GM19043 (cell line): Measurements from ENCODE around the gene ST6GAL1.
A peak's percentile ranks its signal among the peaks of the same experiment; 100 is the strongest.
"Not testable (repeated sequence)": the region's sequence is repeated elsewhere in the genome, so short reads cannot be mapped to it uniquely, and the experiment has no call there.

ENCODE experiments used
- ATAC-seq: cut with Tn5 transposase; IDR thresholded peaks from one replicate; pipeline ENCODE4 v1.9.1; 2021; ENCODE audit warnings: low read depth; ENCODE audit not compliant: unreplicated experiment

Gene ST6GAL1

DNA sequence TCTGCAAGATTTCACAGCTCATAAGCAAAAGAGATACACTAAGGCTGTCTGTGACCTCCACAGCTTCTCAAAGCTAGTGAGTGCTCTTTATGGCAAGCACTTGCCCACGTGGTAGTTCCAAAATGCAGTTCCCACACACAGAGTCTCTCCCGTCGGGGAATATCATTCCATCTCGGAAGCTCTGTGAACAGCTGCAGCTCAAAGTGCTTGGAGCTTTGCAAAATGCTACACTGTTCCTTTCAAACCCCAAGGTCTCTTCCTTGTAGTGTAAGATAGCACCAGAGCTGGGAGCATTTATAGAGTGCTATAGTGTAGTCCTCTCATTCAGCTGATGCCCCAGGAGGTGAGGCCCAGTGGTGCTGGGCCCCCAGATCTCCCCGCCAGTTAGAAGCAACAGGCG is 36.1 kb downstream of the ST6GAL1 start:
- no peak for ATAC-seq

DNA sequence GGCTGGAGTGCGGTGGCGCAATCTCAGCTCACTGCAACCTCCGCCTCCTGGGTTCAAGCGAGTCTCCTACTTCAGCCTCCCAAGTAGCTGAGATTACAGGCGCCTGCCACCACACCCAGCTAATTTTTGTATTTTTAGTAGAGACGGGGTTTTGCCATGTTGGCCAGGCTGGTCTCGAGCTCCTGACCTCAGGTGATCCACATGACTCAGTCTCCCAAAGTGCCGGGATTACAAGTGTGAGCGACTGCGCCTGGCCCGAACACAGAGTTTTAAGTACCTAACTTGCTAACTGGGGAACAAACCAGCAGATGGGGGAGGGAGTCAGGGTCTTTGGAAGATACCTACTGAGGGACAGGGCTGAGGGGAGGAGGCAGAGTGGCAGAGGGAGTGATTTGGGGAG is 36.9 kb downstream of the ST6GAL1 start:
- ATAC-seq = not testable (repeated sequence)

DNA sequence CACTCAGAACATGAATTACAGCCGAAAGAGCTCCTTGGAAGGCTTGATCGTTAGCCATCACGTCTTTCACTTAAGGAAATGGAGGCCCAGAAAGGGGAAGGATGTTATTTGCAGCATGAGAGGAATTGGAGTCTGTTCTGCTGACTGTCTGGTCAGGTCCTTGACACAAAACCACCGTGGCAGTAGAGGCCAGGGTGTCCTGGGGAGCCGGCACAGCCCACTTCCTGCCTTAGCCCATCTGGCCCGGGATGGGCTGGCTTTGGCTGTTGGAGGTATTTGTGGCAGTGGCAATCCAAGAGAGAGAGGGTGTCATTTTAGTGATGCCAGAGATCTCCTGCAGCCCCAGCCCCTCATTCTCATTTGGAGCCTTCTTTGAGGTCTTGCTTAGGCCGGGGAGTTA is 37.4 kb downstream of the ST6GAL1 start:
- ATAC-seq = no peak

DNA sequence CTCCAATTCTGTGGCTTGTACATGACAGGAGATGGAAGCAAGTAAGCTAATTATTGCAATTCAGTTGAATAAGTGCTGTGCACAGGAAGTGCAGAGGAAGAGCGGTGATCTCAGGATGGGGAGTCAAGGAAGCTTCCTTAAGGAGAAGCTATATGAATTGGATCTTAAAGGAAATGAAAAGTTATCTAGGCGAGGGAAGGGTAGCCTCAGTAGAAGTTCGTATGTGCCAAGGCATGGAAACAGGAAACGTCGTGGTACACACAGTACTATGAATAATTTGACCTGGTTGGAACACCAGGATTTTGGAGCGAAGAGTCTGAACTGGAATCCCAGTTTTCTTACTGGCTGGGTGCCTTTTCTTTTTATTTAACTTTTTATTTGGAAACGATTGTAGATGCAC is 39.3 kb downstream of the ST6GAL1 start:
- ATAC-seq = no peak

DNA sequence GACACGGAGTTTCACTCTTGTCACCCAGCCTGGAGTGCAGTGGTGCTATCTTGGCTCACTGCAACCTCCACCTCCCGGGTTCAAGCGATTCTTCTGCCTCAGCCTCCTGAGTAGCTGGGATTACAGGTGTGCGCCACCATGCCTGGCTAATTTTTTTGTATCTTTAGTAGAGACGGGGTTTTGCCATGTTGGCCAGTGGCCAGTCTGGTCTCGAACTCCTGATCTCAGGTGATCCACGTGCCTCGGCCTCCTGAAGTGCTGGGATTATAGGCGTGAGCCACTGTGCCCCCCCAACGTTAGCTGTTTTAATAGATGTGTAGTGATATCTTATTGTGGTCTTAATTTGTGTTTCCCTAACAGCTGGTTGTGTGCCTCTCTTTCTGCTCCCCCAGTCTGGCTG is 40.8 kb downstream of the ST6GAL1 start:
- not testable (repeated sequence) for ATAC-seq

DNA sequence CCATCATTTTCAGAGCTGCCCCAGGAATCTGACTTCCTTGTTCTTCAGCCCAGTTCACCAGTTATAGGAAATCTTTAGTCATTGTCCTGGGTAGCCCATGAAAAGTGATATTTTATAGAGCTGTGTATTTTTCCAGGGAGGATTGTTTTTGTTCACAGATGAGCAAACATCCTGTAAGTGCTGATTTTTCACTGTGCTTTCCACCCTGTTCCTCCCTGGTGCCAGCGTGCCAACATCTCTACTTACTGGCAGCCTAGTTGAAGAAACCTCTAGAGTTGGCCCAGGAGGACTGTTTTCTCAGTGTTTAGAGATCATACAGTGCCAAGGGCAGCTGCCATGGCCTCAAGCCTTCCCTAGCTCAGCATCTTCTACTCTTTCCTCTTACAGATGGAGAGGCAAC is 41.3 kb downstream of the ST6GAL1 start:
- ATAC-seq = no peak

DNA sequence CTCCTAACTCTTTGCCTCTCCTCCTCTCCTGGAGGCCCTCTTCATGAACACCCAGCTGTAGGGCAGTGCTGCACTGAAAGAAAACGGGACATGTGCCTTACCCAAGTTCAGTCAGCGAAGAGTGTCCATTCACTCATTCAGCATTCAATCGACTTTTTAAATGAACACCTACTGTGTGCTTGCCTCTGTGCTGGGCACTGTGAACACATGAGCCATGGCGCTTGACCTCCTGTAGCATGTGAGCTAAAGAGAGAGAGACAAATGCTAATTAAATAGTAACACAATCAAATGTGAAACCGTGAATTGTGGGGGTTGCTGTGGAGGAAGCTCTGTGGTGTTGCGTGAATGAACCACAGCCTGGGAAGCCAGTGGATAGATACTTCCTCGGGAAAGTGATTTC is 43.4 kb downstream of the ST6GAL1 start:
- ATAC-seq = no peak

DNA sequence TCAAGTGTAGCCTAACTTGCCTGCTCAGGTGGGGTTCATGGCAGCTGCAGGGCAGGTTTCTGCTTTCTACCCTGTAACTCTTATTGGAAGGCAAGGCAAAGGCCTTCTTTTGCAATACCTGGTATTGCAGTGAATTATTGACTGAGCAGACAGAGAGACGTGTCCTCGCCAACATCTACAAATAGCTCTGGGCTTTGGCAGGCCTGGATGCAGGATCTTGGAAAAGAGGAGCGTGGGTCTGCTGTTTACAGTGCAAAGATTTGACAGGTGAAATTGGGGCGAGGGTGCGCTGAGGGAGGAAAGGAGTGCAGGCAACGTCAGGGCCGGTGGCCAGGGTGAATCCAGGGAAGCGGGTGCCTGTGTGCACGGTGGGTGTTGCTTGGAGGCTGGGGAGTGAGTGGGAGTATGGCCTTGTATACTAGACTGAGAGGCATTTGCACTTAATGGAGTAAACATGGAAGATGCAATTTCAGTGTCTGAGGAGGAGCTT is 44.5 kb downstream of the ST6GAL1 start:
- no peak for ATAC-seq

DNA sequence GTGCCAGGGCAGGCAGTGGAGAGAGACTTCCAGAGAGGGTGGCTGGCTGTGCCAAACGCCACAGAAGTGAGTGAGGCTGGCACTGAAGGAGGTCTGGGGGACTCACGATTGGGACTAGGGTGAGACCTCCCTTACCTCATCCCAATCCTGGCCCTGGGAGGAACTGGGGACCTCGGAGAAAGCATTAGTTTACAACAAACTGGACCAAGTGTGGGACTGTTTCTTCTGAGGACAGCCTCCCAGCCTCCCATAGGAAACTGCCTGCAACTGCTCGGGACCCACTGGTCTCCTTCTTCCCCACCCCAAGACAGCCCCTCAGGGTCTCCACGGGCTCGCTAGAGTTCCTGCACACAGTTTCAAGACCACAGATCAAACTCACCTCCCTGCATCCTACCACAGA is 45.4 kb downstream of the ST6GAL1 start:
- no peak for ATAC-seq

DNA sequence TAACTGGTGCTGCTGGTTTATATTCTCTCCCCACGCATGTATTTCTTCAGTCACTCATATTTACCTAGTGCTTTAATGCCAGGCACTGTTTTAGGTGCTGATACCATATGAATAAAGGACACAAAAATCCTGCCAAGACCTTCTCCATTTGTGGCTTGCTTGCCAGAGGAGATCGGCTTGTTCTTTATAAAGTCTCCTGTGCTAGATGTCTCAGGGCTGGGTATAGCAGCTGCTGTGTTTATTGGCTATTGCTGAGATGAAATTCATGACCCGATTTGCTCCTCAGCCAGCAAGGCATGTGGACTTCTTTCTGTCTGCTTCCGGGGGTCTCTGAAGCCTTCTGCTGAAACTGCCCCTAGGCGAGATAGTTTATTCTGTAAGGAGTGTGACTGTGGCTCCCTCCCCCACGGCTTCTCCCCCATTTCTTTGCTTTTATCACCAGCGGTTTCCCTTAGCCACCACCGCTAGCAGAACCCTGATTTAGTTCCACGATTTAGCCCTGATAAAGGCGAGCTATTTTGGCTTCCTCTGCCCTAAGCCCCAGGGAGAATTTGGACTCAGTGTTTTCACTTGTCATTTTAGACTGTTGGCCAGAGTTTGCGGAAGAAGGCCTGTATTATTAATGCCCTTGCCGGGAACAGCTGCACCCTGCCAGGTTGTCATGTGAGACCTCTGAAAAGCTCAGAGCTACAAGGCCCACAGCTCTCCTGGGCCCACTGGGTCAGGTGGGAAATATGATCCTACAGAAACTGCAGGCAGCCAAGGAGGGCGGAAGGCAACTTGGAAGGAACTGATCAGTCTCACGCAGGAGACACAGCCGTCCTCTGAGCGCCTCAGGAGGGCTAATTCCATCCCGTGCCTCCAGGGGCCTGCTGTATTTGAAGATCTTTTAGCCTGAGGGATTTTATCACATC is 46.8 kb downstream of the ST6GAL1 start:
- no peak for ATAC-seq

DNA sequence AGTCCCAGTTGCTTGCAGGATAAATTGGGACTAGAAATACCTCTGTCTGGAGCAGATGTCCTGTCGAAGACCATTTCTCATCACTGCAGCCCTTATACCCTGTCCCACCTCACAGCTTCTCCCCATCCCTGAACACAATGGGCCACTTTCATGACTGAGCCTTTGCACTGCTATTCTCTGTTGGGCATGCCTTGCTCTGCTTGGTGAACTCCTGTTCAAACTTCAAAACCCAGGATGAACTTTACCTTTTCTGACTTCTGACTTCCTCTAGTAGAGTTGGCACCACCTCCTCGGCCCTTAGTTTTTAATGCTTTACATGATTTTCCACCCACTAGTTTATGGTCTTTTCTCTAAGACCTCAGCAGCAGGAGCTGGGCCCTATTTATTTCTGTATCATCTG is 48.4 kb downstream of the ST6GAL1 start:
- no peak for ATAC-seq

DNA sequence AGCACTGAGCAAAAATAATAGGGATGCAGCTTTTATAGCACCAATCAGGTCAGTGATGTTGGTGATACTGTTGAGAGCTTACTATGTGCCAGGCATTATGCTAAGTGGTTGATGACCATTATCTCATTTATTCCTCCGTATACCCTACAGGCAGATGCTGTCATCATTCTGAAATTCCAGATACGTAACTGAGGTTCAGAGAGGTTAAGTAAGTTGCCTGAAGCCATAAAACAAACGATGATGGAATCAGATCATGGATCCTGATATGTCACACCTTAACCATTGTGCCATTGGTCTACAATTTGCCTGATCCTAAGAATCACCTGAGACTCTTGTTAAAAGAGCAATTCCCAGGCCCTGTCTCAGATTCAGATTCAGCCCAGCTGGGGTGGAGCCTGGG is 49.5 kb downstream of the ST6GAL1 start:
- no peak for ATAC-seq

DNA sequence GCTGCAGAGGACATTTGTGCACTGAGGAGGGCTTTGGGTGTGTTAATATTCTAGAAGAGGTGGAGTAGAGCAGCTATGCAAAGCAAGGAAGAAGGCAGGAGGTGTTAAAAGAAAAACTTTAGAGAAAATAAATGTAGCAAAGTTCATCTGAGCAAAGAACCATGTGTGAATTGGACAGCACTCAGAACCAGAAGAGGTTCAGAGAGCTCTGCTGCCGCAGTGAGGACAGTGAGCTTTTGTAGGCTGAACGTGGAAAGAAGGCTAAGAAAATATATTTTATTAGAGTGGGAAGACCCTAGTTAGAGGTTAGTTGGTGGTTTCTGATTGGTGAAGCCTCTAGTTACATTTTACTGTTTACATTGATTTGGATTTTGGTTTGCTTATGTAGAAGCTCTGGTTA is 50.7 kb downstream of the ST6GAL1 start:
- no peak for ATAC-seq

DNA sequence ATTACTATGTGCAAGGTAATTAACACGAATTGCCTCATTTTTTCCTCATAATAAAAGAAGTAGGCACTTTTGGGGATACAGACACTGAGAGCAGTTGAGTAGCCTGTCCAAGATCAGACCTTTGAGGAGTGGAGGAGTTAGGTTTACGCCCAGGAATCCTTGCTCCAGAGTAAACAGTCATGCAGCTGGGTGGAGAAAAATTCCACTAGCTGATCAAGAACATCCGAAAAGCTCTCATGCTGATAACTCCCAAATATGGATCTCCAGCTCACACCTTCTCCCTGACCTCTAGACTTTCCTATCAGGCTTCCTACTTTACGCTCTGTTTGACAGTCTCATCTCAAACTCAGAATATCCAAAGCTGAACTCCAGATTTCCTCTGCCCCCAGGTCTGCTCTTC is 53.3 kb downstream of the ST6GAL1 start:
- ATAC-seq = no peak

DNA sequence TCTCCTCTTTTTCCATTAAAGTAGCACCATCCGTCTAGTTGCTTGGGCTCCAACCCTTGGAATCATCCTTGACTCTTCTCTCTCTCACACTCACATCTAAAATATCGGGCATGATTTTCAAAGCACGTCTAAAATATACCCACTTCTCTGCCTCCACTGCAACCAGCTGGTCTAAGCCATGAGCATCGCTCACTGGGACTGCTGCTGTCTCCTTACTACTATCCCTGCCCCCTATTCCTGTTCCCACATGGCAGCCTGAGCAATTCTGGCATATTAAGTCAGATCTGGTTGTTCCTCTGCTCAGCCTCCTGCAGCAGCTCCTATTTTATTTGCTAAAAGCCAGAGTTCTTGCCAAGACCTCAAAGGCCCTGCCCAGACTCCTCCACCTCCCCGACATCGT is 53.7 kb downstream of the ST6GAL1 start:
- no peak for ATAC-seq

DNA sequence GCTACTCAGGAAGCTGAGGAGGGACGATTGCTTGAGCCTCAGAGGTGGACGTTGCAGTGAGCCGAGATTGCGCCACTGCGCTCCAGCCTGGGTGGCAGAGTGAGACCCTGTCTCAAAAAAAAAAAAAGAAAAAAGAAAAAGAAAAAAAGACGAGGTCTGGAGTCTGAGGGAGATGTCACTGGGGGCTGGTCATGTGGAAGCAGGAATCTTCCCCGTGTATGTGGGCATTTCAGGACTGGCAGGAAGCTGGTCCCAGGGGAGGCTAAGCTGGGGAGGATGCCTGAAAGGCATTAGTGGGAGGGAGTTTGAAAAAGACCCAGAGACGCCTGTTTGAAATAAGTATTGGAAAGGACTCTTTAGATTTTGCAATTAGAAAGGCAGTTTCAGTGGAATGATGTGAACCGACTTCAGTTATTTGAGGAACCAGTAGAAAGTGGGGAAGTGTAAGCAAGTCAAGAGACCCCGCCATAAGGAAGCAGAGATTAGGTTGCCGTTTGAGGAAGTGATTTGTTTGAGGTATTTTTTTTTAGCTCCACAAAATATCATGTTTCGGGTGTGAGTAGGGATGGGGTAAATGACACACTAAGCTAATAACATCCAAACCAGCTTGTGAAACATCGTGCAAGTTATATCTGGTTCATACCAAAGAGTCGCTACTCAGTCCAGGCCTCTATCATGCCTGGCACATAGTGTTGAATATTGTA is 55.5 kb downstream of the ST6GAL1 start:
- peak; percentile 33 for ATAC-seq

DNA sequence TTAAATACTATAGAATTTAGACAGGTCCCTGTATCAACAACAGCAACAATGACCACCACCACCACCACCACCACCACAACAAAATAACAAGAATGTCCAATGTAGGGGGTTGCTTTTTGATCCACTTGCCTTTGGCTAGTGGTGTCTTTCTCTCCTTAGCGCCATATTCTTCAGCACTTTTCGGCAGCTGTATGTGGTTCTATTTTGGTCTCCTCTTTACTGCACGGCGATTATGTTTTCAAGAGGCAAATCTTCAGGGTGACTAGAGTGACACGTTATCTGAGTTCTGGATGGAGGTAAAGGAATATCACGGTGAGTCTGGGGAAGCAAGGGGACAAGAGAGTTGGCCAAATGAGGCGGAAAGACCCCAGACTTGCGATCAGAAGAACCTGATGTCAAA is 56.1 kb downstream of the ST6GAL1 start:
- ATAC-seq = no peak

DNA sequence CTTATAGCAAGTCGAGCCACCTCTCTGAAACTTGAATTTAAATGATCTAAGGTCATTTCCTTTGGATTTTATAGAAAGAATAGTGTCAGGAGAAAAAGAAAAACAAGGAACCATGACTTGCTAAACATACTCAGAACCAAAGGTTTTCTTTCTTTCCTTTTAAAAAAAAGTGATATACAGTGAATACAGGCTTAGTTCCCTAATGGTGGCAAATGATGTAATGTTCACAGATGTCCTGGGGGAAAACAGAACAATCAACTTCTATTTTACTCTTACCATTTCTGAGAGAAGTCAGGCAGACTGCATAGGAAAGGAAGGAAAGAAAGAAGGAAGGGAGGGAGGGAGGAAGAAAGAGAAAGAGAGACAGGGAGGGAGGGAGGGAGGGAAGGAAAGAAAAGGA is 56.5 kb downstream of the ST6GAL1 start:
- ATAC-seq = no peak

DNA sequence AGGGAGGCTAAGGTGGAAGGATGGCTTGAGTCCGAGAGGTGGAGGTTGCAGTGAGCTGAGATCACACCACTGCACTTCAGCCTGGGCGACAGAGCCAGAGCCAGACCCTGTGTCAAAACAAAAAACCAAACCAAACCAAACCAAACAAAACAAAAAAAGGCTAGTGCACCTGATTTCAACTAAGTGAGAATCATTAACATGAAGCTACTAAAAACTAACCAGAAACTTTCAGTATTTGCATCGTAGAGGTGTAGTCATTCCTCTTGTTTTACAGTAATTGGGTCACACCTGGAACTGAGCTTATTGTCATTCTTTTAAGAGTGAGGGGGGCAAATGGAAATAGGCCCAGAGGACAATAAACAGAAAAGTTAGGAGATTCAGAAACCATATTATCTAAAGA is 58.5 kb downstream of the ST6GAL1 start:
- peak; percentile 79 for ATAC-seq

DNA sequence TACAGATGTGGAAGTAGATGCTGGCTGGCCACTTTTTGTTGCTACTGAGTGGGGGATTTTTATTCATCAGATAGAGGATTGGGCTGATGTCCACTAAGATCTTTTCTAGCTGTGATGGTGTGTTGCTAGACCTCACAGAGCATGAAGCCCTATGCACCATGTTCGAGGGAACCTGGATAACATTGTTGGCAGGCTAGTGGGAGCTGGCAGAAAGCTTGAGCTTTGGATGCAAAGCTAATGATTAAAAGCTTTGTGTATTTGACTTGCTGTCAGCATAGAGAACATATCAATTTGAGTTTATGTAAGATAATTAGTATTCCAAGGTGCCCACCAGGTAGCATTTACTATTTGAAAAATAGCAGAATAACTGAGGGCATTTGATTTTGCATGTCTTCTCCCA is 59.1 kb downstream of the ST6GAL1 start:
- ATAC-seq = no peak

DNA sequence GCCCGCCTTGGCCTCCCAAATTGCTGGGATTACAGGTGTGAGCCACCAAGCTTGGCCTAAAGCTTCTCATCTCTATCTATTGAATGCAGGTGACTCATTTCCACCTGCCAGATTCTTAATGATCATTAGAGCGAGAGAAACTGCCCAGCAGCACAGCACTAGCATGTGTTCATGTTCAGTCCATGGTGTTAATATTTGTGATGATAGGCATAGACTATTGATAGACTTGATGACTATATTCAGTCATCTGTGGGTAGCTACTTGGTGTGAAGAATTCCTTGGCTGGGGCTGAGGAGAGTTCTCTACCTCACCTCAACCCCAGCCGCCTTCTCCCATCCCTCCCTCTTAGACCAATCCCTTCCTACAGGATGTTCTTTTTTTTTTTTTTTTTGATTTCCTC is 60.0 kb downstream of the ST6GAL1 start:
- ATAC-seq = no peak

DNA sequence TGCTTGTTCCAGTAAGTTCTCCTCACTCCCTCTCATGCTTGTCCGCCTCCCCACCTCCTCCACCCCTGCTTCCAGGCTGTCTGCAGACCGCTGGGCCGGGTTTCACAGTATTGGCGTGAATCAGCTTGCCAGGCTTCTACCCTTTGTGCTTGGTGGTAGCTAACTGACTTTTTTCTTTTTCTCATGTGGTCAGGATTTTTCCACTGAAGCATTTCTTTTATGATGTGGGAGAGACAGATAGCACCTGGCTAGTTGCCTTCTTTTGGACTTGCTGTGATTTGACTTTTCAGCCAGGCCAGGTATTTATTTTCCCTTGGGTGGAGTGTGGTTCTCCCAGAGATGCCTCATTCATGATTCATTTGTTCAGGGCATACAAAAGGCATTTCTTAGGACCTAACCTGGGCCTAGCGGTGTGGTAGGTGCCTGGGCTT is 60.6 kb downstream of the ST6GAL1 start:
- ATAC-seq = no peak
